K562 (cell line): ENCODE measurements around the gene BOLA3. TPM values are rescaled to one million over a fixed set of nuclear protein-coding genes. Genes with fewer than 3 reads are reported as not detected.

Experiments
- BCOR ChIP-seq: fragments of 450-650 bp; IDR thresholded peaks from 2 replicates; pipeline ENCODE4 v1.6.1; 2016
- CC2D1A ChIP-seq: fragments of 450-650 bp; IDR thresholded peaks from 2 replicates; pipeline ENCODE4 v1.6.1; 2017; ENCODE audit warnings: mild to moderate bottlenecking
- CLOCK ChIP-seq: fragments of 250-450 bp; sonication (Bioruptor Pico); IDR thresholded peaks from 2 replicates; pipeline ENCODE4 v1.4.0; 2020; ENCODE audit warnings: mild to moderate bottlenecking, moderate library complexity, borderline replicate concordance
- CREM ChIP-seq: IDR thresholded peaks from 2 replicates; pipeline ENCODE4 v1.6.1; 2014; ENCODE audit warnings: antibody characterized with exemption, low read depth
- CTCF ChIP-seq, 3 experiments: IDR thresholded peaks in 2 of 3; conservative IDR thresholded peaks in 1 of 3; 2 replicates each; pipeline ENCODE4 v1.5.1; 2011 to 2012; ENCODE audit warnings: low read length in 3 of 3, mild to moderate bottlenecking in 3 of 3, control low read depth in 2 of 3, improper control_type of control experiment in 1 of 3, inconsistent platforms in 1 of 3, low read depth in 1 of 3, mixed read lengths in 1 of 3, moderate library complexity in 1 of 3; ENCODE audit not compliant: insufficient read depth in 2 of 3
- ELF1 ChIP-seq: fragments of 200-800 bp; sonication (Bioruptor generic); IDR thresholded peaks from 2 replicates; pipeline ENCODE4 v1.6.1; 2016; ENCODE audit warnings: missing genetic modification characterization, missing compliant biosample characterization
- EP300 ChIP-seq: IDR thresholded peaks from 2 replicates; pipeline ENCODE4 v1.6.1; 2012; ENCODE audit warnings: low read length, improper control_type of control experiment
- GTF2E2 ChIP-seq: fragments of 200-800 bp; sonication (Bioruptor generic); IDR thresholded peaks from 2 replicates; pipeline ENCODE4 v1.6.1; 2016; ENCODE audit warnings: missing genetic modification characterization, missing compliant biosample characterization
- GTF2F1 ChIP-seq: IDR thresholded peaks from 2 replicates; pipeline ENCODE4 v1.6.1; 2011; ENCODE audit warnings: low read depth, low read length, improper control_type of control experiment
- NR2C2 ChIP-seq, 2 experiments: fragments of 200-800 bp in 1 of 2; sonication (Bioruptor generic) in 1 of 2; sonication (generic) in 1 of 2; formaldehyde crosslinking in 1 of 2; IDR thresholded peaks; 2 replicates each; pipeline versions ENCODE4 v1.6.1 to v1.8.0; 2016 to 2022; ENCODE audit warnings: mild to moderate bottlenecking in 1 of 2, missing compliant biosample characterization in 1 of 2, missing genetic modification characterization in 1 of 2, missing genetic modification reagents in 1 of 2
- PML ChIP-seq: IDR thresholded peaks from 2 replicates; pipeline ENCODE4 v1.6.1; 2012; ENCODE audit warnings: low read length, inconsistent platforms
- POLR2H ChIP-seq: IDR thresholded peaks from 2 replicates; pipeline ENCODE4 v1.6.1; 2016; ENCODE audit warnings: missing genetic modification characterization, low read depth, mild to moderate bottlenecking, control low read depth, missing compliant biosample characterization, moderate library complexity
- SMARCA4 ChIP-seq: fragments of 450-650 bp; IDR thresholded peaks from 2 replicates; pipeline ENCODE4 v1.6.1; 2016
- SMARCE1 ChIP-seq: fragments of 450-650 bp; IDR thresholded peaks from 2 replicates; pipeline ENCODE4 v1.7.1; 2016; ENCODE audit warnings: mild to moderate bottlenecking
- TAF7 ChIP-seq: fragments of 450-650 bp; IDR thresholded peaks from 2 replicates; pipeline ENCODE4 v1.6.1; 2016; ENCODE audit warnings: missing genetic modification characterization, missing compliant biosample characterization
- TSC22D4 ChIP-seq: fragments of 450-650 bp; IDR thresholded peaks from 2 replicates; pipeline ENCODE4 v1.6.1; 2016; ENCODE audit warnings: missing genetic modification characterization, missing biosample characterization, control low read depth
- ZBTB43 ChIP-seq: sonication (generic); formaldehyde crosslinking; IDR thresholded peaks from 2 replicates; pipeline ENCODE4 v1.8.0; 2023; ENCODE audit warnings: mild to moderate bottlenecking, missing genetic modification reagents
- polyA plus RNA-seq, 8 experiments: library from polyadenylated mRNA; depleted of rRNA in 4 of 8; stranded (reverse) in 5 of 8; unstranded in 3 of 8; fragments of >200 nt; fragmentation: Nextera tagmentation in 2 of 8; fragmentation: Illumina TruSeq in 1 of 8; extraction: Ambion mirVana in 2 of 8; extraction: Trizol in 1 of 8; gene quantifications; 2 replicates each; pipeline versions ENCODE4 v1.2.1 to v1.2.3, GENCODE V29; 2011 to 2014; ENCODE audit warnings: inconsistent platforms in 1 of 8, missing spikeins in 1 of 8
- total RNA-seq, 7 experiments: library from RNA; depleted of rRNA in 6 of 7; stranded (reverse); fragments of >200 nt in 6 of 7; fragmentation: Illumina TruSeq in 2 of 7; extraction: Trizol in 2 of 7; gene quantifications; 2 replicates each; pipeline versions ENCODE4 v1.2.1 to v1.2.3, GENCODE V29; 2011 to 2021; ENCODE audit warnings: low replicate concordance in 1 of 7
- TF ChIP-seq, protein P1 (sequence below): fragments of 250-450 bp; sonication (Bioruptor Pico); IDR thresholded peaks from 2 replicates; pipeline ENCODE4 v1.8.0; 2022; ENCODE audit warnings: inconsistent platforms

BOLA3 gene
- total and polyA plus RNA-seq, 9 of the 15 experiments (the other 6 are each of a cell fraction or from before 2014, with no cell fraction given), result 149 to 619 (median 255) TPM

- no peak for TF ChIP-seq ZBTB43 (CRISPR knock-in tag)
- TF ChIP-seq SMARCE1, result peak; percentile 45; the same call in 1 of the 2 replicates
- TF ChIP-seq TSC22D4 (tag), result no peak
- TF ChIP-seq TAF7 (tag), result 0 out of 2 replicates have a peak, but pooled peaks have one; percentile 23
- TF ChIP-seq NR2C2 (CRISPR knock-in tag; IDR thresholded peaks at IDR 0.05), result no peak
- peak; percentile 77 for TF ChIP-seq NR2C2 (tag; IDR thresholded peaks at IDR 0.05)
- TF ChIP-seq PML, result peak; percentile 29; the same call in 1 of the 2 replicates
- peak in 1 of 3 experiments; percentile 13; a peak in 3 of 6 replicates for TF ChIP-seq CTCF (IDR thresholded peaks at IDR 0.05 in 2 of 3, conservative IDR thresholded peaks at IDR 0.05 in 1 of 3; ENCODE audit: insufficient read depth in 2 of 3, low read depth in 1 of 3, low read length in 3 of 3)
- peak; percentile 1 for TF ChIP-seq CREM
- TF ChIP-seq GTF2E2 (tag), result peak; percentile 12; the same call in 1 of the 2 replicates
- TF ChIP-seq CC2D1A, result 0 out of 2 replicates have a peak, but pooled peaks have one; percentile 34
- no peak for TF ChIP-seq EP300
- TF ChIP-seq POLR2H, result peak; percentile 91; the same call in 1 of the 2 replicates
- TF ChIP-seq ELF1 (tag), result peak; percentile 65; the same call in 1 of the 2 replicates
- TF ChIP-seq SMARCA4, result 0 out of 2 replicates have a peak, but pooled peaks have one; percentile 22
- TF ChIP-seq, protein P1, sequence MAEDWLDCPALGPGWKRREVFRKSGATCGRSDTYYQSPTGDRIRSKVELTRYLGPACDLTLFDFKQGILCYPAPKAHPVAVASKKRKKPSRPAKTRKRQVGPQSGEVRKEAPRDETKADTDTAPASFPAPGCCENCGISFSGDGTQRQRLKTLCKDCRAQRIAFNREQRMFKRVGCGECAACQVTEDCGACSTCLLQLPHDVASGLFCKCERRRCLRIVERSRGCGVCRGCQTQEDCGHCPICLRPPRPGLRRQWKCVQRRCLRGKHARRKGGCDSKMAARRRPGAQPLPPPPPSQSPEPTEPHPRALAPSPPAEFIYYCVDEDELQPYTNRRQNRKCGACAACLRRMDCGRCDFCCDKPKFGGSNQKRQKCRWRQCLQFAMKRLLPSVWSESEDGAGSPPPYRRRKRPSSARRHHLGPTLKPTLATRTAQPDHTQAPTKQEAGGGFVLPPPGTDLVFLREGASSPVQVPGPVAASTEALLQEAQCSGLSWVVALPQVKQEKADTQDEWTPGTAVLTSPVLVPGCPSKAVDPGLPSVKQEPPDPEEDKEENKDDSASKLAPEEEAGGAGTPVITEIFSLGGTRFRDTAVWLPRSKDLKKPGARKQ (CRISPR knock-in tag), result no peak
- no peak for TF ChIP-seq CLOCK (CRISPR knock-in tag)
- TF ChIP-seq GTF2F1, result no peak
- TF ChIP-seq BCOR, result peak; percentile 45
Measured at GRCh38 chr2:74179063-74179865, 31.6 kb upstream of the BOLA3 start (continued).
